ENCODE results near the gene ADGRG1.
"Not testable (repeated sequence)": the region's sequence is repeated elsewhere in the genome, so short reads cannot be mapped to it uniquely, and the experiment has no call there.

Gene ADGRG1

DNA sequence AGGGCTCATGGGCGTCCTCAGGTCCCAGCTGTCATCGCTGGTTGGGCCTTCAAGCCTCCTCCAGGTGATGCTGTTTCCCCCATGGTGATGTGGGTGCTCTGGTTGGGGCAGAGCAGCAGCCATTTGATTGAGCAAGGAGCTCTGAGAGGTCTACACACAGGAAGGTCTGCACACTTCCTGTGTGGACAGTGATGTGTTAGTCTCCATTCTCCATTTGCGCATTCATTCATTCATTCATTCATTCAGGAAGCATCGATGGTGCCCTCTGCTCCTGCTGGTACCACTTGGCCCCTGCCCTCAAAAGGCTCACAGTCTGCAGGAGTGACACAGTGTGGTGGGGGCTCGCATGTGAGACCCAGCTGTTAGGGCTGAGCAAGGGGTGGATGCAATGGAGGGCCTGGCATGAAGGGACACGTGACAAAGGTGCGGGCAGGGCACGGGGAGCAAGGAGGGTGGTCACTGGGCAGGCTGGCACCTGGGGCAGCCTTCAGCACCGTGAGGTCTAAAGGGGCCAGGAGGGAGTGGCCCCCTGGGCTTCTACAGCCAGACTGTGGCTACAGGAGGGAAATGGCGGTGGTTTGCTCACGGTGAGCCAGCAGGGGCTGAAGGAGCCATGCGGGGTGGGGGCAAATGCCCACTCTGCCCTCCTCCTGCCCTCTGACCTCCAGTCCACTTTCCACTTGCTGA lies 41.2 kb downstream of the ADGRG1 start:
- no peak for DNase-seq

DNA sequence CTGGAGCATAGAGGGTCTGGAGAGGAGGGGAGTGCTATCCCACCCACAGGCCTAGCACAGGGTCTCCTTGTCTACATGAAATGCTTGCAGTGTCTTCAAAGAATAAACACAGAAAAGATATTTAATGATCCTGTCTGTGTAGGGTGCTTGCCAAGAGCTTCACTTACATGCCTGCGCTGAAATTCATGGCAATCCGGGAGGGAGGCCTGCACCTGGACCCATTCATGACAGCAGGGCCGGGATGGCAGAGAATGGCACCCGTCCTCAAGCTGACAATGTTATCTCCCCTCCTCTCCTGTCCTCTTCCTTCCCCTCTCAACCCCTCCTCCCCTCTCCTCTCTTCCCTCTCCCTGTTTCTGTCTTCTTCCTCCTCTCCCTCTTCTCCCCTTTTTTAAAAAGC lies 41.8 kb downstream of the ADGRG1 start:
- DNase-seq, result no peak

DNA sequence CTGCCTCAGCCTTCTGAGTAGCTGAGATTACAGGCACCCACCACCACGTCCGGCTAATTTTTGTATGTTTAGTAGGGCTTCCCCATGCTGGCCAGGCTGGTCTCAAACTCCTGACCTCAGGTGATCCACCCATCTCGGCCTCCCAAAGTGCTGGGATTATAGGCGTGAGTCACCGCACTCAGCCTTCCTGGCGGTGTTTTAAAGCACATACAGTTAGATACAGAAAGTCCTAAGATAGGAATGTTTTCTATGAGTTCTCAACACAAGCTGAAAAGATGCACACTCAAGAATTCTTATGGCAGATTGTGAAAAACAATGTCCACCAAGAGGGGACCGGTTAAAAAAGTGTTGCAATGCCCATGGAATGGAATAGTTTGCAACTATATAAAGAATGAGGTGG lies 43.0 kb downstream of the ADGRG1 start:
- DNase-seq, result not testable (repeated sequence)

DNA sequence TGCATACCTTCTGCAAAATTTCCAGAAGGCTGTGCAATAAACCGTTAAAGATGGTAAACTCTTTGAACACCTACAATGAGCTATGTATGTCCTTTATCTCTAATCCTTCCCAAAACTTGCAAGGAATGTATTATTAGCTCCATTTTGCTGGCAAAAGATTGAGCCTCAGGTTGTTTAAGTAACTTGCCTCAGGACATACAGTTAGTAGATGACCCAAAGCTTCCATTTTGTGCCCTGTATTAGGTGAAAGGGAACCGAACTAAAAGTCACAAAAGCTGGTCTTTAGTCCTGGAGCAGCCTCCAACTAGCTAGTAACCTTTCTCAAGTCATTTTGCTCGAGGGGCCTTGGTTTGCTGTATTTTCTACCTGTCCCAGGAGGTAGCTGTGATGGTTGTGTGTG lies 44.0 kb downstream of the ADGRG1 start:
- DNase-seq, result no peak

DNA sequence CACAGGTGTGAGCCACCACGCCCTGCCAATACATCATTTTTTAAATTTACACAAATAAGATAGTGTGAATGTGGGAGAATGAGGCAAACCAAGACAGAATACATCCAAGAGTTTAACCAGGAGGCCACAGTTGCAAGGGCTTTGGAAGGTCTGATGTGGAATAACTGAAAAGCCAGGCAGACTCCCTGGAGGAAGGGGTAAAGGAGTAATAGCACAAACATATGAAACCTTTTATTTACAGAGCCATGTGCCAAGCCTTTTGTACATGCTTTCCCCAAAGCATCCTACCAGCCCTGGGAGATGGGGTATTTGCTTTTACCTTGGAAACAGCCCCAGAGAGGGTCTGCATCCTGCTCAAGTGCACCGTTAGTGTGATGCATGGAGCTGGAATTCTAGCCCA lies 44.4 kb downstream of the ADGRG1 start:
- DNase-seq, result no peak

DNA sequence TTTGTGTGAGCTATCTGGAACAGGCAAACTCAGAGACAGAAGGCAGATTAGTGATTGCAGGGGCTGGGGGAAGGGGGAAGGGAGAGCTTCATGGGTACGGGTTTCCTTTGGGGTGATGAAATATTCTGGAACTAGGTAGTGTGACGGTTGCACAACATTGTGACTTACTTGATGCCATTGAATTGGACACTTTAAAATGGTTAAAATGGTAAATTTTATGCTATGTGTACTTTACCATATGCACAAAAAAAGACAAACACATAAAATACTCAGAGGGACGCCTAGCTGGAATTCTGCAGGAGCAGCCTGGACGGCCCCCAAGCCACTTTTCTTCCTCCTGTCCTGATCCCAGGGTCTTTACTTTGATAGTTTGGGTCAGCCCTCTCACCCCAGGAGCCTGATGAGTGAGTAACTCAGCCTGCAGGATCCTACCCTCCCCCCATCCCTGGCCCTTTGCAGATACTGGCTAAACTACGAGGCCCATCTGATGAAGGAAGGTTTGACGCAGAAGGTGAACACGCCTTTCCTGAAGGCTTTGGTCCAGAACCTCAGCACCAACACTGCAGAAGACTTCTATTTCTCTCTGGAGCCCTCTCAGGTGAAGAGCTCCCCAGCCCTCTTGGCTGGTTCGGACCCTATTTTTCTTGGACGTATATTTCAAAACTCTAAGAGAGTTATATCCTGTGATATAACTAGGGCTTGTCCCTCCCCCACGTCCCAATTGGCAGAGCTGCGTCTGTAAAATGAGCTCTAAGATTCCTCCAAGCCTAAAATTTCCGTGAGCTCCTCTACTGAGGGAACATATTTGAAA lies 47.5 kb downstream of the ADGRG1 start:
- no peak for DNase-seq

DNA sequence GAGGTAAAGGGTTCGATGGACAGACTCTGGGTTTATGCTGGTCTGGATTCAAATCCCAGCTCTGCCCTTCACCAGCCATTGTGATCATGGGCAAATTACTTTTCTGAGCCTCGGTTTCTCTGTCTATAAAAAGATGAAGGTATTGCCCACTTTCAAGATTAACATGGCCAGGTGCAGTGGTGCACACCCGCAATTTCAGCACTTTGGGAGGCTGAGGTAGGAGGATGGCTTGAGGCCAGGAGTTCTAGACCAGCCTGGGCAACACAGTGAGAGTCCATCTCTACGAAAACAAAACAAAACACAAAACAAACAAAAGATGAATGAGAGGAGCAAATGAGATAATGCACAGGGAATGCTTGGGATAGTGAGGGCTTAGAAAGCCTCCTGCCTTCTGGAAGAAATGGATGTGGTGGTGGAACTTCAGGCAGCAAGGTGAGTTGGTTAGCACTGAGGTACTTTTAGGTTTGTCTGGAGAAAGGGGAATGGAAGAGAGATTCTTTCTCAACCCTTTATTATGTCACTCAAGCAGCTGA lies 48.2 kb downstream of the ADGRG1 start:
- DNase-seq, result no peak

DNA sequence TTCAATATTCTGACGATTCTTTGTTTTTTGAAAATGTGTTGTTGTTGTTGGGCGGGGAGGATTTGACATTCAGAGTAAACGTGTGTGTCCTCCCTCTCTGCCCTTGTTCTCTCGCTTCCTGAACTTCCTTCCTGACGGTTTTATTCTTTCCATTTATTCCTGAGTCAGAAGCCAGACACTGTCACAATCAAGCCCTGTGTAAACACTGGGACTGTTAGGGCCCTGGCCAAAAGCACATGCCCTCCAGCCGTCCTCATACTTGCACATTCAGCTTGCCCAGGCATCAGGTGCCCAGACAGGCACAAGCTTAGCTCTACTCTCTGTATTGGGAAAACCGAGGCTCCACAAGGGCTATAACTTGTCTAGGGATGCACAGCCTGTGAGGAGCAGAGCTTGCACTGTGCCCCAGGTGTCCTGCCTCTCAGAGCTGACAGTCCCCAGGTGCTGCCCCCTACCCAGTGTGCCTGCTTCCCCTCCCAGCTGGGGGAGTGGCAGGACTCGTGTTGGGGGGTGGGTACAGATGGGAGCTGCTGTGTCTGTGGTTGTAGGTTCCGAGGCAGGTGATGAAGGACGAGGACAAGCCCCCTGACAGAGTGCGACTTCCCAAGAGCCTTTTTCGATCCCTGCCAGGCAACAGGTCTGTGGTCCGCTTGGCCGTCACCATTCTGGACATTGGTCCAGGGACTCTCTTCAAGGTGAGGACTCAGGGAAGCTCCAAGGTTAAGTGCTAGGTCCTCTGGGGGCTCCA lies 49.4 kb downstream of the ADGRG1 start:
- DNase-seq, result no peak

DNA sequence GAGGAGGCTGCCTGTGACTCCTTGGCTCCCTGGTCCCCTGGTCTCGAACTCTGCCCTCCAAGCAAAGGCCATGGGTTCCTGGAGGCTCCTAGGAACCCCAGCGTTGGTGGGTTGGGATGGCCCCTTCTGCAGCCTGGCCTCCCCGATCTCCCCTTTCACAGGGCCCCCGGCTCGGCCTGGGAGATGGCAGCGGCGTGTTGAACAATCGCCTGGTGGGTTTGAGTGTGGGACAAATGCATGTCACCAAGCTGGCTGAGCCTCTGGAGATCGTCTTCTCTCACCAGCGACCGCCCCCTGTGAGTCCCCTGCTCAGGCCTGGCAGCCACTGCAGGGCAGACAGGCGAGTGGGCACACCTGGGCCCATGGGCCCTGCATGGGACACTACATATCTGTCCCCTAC lies 50.6 kb downstream of the ADGRG1 start:
- DNase-seq, result no peak

DNA sequence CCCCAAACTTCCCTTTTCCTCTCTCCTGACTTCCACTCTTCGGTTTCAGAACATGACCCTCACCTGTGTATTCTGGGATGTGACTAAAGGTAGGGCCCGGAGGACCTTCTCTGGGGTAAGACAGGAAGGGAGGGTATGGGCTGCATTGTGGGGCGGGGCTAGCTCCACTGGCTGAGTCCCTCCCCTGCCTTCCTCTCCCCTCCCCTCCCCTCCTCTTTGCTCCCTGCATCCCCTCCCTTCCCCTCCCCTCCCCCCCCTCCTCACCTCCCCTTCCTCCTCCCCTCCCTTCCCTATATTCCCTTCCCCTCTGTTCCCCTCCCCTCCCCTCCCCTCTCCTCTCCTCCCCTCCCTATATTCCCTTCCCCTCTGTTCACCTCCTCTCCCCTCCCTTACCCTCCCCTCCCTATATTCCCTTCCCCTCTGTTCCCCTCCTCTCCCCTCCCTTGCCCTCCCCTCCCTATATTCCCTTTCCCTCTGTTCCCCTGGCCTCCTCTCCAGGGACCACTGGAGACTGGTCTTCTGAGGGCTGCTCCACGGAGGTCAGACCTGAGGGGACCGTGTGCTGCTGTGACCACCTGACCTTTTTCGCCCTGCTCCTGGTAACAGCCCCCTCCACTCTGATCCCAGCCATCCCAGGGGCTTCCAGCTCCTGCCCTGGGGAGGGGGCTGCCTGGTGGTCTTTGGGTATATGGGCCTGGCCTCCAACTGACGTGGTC lies 51.5 kb downstream of the ADGRG1 start:
- DNase-seq, result no peak

DNA sequence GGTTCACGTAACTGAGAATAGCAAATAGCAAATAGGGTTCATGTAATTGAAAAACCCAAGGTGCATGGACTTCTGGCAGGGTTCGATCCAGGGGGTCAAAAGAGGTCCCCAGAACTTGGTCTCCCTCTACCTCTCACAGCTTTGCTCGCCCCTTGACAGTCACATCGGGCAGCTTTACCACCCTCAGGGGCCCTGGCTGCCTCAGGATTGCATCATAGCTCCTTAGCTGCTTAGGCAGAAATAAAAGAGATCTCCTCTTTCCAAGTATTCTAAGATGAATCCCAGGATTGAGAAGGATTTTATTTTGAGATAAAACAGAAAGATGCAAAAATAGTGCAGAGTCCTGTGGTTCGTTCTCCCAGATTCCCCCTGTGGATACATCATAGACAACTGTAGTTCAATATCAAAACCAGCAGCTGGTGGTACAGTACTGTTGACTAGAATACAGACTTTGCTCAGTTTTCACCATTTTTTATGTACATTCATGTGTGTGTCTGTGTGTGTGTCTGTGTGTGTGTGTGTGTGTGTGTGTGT lies 52.5 kb downstream of the ADGRG1 start:
- DNase-seq, result no peak

DNA sequence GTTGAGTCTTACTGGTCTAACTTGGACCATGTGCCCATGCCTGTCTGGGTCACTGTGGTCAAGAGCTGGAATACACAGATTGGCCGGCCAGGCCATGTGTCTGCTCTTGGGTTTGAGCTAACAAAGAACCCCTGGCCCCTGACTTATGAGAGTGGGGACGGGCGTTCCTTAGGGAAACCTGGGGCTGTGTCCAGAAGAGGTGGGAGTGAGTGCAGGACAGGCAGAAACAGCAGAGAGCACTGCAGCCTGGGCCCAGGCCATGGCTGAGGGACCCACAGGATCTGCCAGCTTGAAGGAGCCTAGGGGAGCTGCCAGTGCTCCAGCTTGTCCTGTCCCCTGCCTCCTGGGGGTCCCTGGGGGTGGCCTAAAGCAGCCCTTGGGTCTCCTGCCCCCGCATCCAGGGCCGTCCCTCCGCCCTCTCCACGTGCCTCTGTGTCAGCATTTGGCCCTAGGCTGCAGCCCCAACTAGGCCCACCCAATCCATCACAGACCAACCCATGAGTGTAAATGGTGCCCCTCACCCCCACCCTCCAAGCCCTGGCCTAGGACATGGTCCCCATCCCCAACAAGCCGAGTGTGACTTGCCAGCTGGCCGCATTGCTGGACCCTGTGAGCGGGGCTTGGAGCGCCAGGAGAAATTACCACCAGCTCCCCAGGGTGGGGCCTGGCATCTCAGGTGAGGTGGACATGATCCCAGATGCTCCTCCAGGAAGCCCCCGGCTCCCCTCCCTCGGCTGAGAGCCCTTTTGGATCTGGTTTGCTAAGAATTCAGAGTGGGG lies 53.7 kb downstream of the ADGRG1 start:
- no peak for DNase-seq

DNA sequence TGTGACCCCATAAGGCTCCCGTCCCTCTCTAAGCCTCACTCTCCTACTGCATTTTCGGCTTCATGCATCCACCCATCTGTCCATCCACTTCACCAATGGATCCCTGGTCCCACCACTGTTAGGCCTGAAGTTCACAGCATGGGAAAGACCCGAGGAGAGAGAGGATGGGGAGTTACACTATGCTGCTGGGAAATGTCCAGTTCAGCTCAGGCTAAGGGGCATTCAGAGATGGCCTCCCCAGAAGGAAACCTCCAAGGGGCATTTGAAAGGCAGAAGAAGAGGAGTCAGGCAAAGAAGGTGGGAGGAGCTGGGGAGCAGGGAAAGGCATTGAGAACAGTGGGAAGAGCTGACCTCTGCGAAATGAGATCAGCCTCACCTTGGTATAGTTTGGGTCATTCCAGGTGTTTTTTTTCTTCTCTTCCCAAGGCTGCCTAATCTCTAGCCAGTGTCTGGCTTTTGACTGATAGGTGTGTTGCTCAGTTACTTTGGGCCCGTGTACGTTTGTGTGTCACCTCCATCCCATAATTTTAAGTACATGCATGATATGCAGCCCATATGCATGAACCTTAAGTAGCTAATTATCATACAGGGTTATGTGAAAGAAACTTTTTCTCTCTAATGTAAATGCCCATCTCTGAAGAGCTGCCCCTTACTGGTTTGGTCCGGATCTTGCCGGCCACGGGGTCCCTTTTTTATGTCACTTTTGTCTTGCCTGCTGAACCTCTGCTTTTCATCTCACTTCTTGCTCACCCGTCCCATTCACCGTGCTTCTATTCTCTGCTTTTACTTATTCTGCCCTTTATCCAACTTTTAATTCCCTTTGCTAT lies 54.6 kb downstream of the ADGRG1 start:
- no peak for DNase-seq

DNA sequence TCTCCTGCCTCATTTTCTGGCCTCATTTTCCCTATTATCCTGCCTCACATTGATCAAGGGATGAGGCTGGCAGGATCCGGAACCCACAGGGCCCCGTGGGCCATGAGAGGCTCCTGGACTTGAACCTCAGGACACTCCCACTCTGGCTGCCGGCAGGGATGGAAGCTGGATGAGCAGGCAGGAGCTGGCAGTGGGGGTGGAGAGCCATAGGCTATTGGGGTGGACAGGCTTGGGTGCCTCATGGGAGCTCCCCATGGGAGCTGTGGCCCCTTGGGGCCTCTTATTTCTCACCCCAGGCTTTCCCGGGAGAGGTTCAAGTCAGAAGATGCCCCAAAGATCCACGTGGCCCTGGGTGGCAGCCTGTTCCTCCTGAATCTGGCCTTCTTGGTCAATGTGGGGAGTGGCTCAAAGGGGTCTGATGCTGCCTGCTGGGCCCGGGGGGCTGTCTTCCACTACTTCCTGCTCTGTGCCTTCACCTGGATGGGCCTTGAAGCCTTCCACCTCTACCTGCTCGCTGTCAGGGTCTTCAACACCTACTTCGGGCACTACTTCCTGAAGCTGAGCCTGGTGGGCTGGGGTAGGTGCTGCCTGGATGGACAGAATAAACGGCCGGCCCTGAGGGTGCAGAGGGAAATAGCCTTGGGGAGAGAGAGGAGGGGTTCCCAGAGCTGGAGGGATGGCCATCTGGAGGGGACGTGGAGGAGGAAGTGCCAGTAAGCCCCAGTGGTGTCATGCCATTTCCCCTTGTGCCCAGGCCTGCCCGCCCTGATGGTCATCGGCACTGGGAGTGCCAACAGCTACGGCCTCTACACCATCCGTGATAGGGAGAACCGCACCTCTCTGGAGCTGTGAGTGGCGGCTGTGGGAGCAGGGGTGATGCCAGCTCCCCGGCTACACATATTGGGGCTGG lies 55.5 kb downstream of the ADGRG1 start:
- no peak for DNase-seq

DNA sequence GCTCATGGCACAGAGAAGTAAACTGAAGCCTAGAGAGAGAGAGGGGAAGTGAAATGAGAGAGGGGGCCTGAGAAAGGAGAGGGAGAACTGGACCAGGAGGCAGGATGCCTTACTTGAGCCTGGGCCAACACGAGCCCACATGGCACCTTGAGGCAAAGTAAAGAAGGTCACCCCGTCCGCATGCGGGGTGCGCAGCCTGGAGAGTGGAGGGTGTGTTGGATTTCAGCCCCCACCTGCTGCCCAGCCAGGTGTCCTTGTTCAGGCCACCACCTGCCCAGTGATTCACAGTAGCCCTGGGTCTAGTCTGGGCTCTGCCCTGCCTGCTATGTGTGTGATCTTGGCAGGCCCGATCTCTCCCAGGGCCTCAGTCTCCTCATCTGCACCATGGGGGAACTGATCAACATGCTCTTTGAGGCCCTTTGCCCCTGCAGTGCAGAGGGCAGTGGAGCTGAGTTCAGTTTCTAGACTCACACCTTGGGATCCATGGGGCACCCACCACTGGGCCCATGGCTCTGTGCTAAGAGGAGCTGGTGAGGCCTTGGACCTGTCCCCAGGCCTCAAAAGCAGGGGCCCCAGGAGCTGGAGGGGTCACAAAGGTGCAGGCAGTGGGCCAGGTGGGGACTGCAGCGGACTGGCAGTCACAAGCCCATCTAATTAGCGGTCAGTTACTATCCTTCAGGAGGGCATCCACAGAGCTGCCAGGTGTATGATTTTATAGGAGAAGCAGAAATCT lies 56.4 kb downstream of the ADGRG1 start:
- no peak for DNase-seq

DNA sequence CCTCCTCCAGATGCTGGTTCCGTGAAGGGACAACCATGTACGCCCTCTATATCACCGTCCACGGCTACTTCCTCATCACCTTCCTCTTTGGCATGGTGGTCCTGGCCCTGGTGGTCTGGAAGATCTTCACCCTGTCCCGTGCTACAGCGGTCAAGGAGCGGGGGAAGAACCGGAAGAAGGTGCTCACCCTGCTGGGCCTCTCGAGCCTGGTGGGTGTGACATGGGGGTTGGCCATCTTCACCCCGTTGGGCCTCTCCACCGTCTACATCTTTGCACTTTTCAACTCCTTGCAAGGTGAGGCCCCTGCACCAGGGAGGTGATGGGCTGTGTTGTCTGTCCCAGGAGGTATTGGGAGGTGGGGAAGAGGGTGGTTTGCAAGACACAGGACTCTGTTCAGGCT lies 57.2 kb downstream of the ADGRG1 start:
- no peak for DNase-seq

DNA sequence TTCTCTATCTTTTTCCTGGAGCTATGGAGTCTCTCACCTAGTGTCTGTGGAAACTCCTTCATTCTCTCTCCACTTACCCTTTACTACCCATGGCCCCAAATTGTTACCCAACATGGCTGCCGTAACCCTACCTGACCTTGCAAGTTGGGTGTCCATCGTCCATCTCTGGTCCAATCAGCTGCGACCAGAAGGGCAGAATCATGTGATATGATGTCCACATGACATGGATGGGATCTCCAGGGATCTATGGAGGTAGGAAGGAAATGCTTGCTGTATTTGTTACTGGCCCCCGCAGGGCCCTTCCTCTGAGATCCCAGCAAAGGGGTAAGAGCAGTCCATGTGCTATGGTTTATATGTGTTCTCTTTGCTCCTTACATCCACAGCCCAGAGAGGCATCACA lies 58.1 kb downstream of the ADGRG1 start:
- DNase-seq, result no peak

DNA sequence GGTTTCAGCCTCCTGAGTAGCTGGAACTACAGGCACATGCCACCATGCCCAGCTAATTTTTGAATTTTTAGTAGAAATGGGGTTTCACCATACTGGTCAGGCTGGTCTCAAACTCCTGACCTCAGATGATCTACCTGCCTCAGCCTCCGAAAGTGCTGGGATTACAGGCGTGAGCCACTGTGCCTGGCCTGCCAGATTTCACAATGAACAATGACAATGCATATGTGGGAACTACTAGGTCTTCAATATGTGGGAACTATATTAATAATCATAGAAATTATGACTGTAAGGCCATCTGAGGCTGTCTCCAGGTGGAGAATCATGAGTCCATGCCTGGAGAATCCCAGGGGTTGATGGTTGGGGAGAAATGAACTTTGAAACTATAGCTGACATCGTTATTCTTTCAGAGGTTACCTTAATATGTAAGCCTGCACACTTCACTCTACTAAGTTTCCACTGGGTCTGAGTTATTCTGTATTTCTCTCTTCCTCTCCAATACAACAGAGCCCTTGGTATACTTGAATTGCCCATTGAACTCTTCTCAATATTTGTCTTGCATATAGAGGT lies 59.0 kb downstream of the ADGRG1 start:
- no peak for DNase-seq

DNA sequence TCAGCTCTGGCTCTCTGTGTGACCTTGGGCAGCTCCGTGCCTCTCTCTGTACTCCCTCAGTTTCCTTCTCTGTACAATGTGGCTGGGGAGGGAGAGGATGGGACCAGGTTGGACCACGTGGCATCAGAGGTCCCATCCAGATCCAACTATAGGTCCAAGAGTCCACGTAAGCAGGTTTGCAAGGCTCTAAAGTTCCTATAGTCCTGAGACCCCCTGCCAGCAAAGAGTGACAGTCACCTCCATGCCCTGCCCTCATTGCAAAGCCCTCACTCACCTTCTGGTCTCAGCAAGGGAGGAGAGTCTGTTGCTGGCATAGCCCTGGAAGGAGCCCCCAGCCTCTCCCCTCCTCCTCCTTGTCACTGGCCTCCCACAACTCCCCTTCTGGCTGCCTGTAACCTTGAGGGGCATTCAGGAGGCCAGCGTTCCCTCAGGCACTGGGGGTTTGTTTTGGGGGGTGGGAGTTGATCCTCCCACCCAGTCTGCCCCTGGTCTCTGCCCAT lies 60.1 kb downstream of the ADGRG1 start:
- DNase-seq, result no peak
